Suprapubic skin (tissue), 3 donors: Measurements from ENCODE around the gene PTPRD.
"Not testable (repeated sequence)": the region's sequence is repeated elsewhere in the genome, so short reads cannot be mapped to it uniquely, and the experiment has no call there.

Source experiments
- POLR2A ChIP-seq, 2 donors: fragments of 450-650 bp; IDR thresholded peaks; one replicate each; pipeline ENCODE4 v1.6.1; 2017; ENCODE audit warnings: antibody characterized with exemption in 2 of 2, mild to moderate bottlenecking in 2 of 2, moderate library complexity in 2 of 2
- TF ChIP-seq, protein P1 (sequence below), 2 donors: fragments of 200-600 bp in 1 of 2; fragments of 450-650 bp in 1 of 2; sonication (generic) in 1 of 2; IDR thresholded peaks; one replicate each; pipeline ENCODE4 v1.5.1; 2016 to 2019; ENCODE audit warnings: antibody characterized with exemption in 2 of 2, mild to moderate bottlenecking in 1 of 2, moderate library complexity in 1 of 2

GRCh38 chr9:8697565-8697964 lies 1915.2 kb downstream of the PTPRD start:
- TF ChIP-seq, protein P1, sequence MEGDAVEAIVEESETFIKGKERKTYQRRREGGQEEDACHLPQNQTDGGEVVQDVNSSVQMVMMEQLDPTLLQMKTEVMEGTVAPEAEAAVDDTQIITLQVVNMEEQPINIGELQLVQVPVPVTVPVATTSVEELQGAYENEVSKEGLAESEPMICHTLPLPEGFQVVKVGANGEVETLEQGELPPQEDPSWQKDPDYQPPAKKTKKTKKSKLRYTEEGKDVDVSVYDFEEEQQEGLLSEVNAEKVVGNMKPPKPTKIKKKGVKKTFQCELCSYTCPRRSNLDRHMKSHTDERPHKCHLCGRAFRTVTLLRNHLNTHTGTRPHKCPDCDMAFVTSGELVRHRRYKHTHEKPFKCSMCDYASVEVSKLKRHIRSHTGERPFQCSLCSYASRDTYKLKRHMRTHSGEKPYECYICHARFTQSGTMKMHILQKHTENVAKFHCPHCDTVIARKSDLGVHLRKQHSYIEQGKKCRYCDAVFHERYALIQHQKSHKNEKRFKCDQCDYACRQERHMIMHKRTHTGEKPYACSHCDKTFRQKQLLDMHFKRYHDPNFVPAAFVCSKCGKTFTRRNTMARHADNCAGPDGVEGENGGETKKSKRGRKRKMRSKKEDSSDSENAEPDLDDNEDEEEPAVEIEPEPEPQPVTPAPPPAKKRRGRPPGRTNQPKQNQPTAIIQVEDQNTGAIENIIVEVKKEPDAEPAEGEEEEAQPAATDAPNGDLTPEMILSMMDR (IDR thresholded peaks at IDR 0.05): not testable (repeated sequence)
- not testable (repeated sequence) for TF ChIP-seq POLR2A (IDR thresholded peaks at IDR 0.05)
